DOHH2 (cell line): ENCODE results near the gene PLAGL1.

Experiments
- H3F3A ChIP-seq: fragments of 200-600 bp; sonication (generic), shearing (Covaris generic); 2 replicates; pipeline ENCODE4 v1.6.0; 2016; ENCODE audit warnings: antibody characterized with exemption, mild to moderate bottlenecking; ENCODE audit not compliant: control insufficient read depth, insufficient read depth
- H3K27ac ChIP-seq: fragments of 200-600 bp; sonication (generic); 2 replicates; pipeline ENCODE4 v1.5.1; 2014; ENCODE audit warnings: low read depth, mild to moderate bottlenecking, low read length, moderate library complexity
- H3K27me3 ChIP-seq: fragments of 200-600 bp; sonication (generic); 2 replicates; pipeline ENCODE4 v1.6.1; 2014; ENCODE audit warnings: mild to moderate bottlenecking, low read length, mixed read lengths; ENCODE audit not compliant: control insufficient read depth
- H3K36me3 ChIP-seq: fragments of 200-600 bp; sonication (generic); 2 replicates; pipeline ENCODE4 v1.6.1; 2014; ENCODE audit warnings: mild to moderate bottlenecking, low read length, moderate library complexity, mixed read lengths; ENCODE audit not compliant: control insufficient read depth
- H3K4me1 ChIP-seq: fragments of 200-600 bp; sonication (generic); 2 replicates; pipeline ENCODE4 v1.6.1; 2014; ENCODE audit warnings: mild to moderate bottlenecking, low read length, mixed read lengths; ENCODE audit not compliant: control insufficient read depth
- H3K4me2 ChIP-seq: fragments of 200-600 bp; sonication (generic); 2 replicates; pipeline ENCODE4 v1.6.0; 2014; ENCODE audit warnings: mild to moderate bottlenecking, low read length, moderate library complexity
- H3K4me3 ChIP-seq: fragments of 200-600 bp; sonication (generic); 2 replicates; pipeline ENCODE4 v1.5.1; 2014; ENCODE audit warnings: mild to moderate bottlenecking, low read length, mixed read lengths
- H3K79me2 ChIP-seq: fragments of 200-600 bp; sonication (generic); 2 replicates; pipeline ENCODE4 v1.6.1; 2014; ENCODE audit warnings: mild to moderate bottlenecking, low read length, mixed read lengths; ENCODE audit not compliant: control insufficient read depth
- H3K9me2 ChIP-seq: fragments of 200-600 bp; sonication (generic); replicated peaks from 2 replicates; pipeline ENCODE4 v1.6.1; 2014; ENCODE audit warnings: mild to moderate bottlenecking, low read length, mixed read lengths; ENCODE audit not compliant: control insufficient read depth
- H3K9me3 ChIP-seq: fragments of 200-600 bp; sonication (generic); 2 replicates; pipeline ENCODE4 v1.6.1; 2014; ENCODE audit warnings: antibody characterized with exemption, low read length, mixed read lengths; ENCODE audit not compliant: control insufficient read depth, insufficient read depth
- H4K20me1 ChIP-seq: fragments of 200-600 bp; sonication (generic); 2 replicates; pipeline ENCODE4 v1.6.0; 2014; ENCODE audit warnings: low read depth, mild to moderate bottlenecking, antibody characterized with exemption, low read length, moderate library complexity; ENCODE audit not compliant: control insufficient read depth, insufficient read depth
- CTCF ChIP-seq: fragments of 200-600 bp; sonication (generic); IDR thresholded peaks from one replicate; pipeline ENCODE4 v1.5.1; 2014; ENCODE audit warnings: antibody characterized with exemption, mild to moderate bottlenecking, low read depth, low read length; ENCODE audit not compliant: poor library complexity, severe bottlenecking
- EZH2phosphoT487 ChIP-seq: fragments of 200-600 bp; sonication (generic); IDR thresholded peaks from 2 replicates; pipeline ENCODE4 v1.6.1; 2017; ENCODE audit warnings: borderline replicate concordance, mild to moderate bottlenecking, antibody characterized with exemption, low read length, moderate library complexity, mixed read lengths

Gene PLAGL1

GRCh38 chr6:144033816-144034735 is 26.0 kb upstream of the PLAGL1 start:
- no peaks in the 10 kb centered on the region for H3K79me2 ChIP-seq
- H3K27ac ChIP-seq: no peak overlapping the region
- TF ChIP-seq EZH2phosphoT487: no peak
- no peak for TF ChIP-seq CTCF
- H3K4me2 ChIP-seq: no peak overlapping the region
- no peaks in the 10 kb centered on the region for H3F3A ChIP-seq
- H3K9me2 ChIP-seq: no peaks in the 10 kb centered on the region
- H3K4me3 ChIP-seq: no peak overlapping the region
- no peaks in the 10 kb centered on the region for H3K4me1 ChIP-seq
- no peaks in the 10 kb centered on the region for H4K20me1 ChIP-seq
- no peaks in the 10 kb centered on the region for H3K9me3 ChIP-seq
- H3K27me3 ChIP-seq: no peaks in the 10 kb centered on the region
- no peaks in the 10 kb centered on the region for H3K36me3 ChIP-seq

GRCh38 chr6:144029452-144029851 is 21.4 kb upstream of the PLAGL1 start:
- H4K20me1 ChIP-seq: no peaks in the 10 kb centered on the region
- no peaks in the 10 kb centered on the region for H3K27me3 ChIP-seq
- H3K27ac ChIP-seq: no peak overlapping the region
- H3K36me3 ChIP-seq: no peaks in the 10 kb centered on the region
- no peaks in the 10 kb centered on the region for H3K9me2 ChIP-seq
- no peak overlapping the region for H3K4me3 ChIP-seq
- H3K79me2 ChIP-seq: no peaks in the 10 kb centered on the region
- H3K9me3 ChIP-seq: no peaks in the 10 kb centered on the region
- no peaks in the 10 kb centered on the region for H3K4me1 ChIP-seq
- no peaks in the 10 kb centered on the region for H3F3A ChIP-seq
- H3K4me2 ChIP-seq: no peak overlapping the region
- TF ChIP-seq CTCF (no peak), EZH2phosphoT487 (no peak)

- no peak for TF ChIP-seq EZH2phosphoT487
- TF ChIP-seq CTCF: no peak
- Histone ChIP-seq H3F3A (no peaks in the 10 kb centered on the region), H3K36me3 (no peaks in the 10 kb centered on the region), H3K9me3 (no peaks in the 10 kb centered on the region), H3K79me2 (no peaks in the 10 kb centered on the region), H3K27ac (no peak overlapping the region), H3K4me2 (no peak overlapping the region), H3K9me2 (no peaks in the 10 kb centered on the region), H4K20me1 (no peaks in the 10 kb centered on the region), H3K27me3 (no peaks in the 10 kb centered on the region), H3K4me1 (no peaks in the 10 kb centered on the region), H3K4me3 (no peak overlapping the region)
These were observed 20.0 kb upstream of the PLAGL1 start for GRCh38 chr6:144027932-144028587.
